ENCODE measurements around the gene MXRA8. TPM values are rescaled to one million over a fixed set of nuclear protein-coding genes. Genes with fewer than 3 reads are reported as not detected.

The MXRA8 gene
- polyA plus RNA-seq, 2 of the 4 experiments (the other 2 are of a cell fraction): 0.12 to 0.22 TPM

DNA sequence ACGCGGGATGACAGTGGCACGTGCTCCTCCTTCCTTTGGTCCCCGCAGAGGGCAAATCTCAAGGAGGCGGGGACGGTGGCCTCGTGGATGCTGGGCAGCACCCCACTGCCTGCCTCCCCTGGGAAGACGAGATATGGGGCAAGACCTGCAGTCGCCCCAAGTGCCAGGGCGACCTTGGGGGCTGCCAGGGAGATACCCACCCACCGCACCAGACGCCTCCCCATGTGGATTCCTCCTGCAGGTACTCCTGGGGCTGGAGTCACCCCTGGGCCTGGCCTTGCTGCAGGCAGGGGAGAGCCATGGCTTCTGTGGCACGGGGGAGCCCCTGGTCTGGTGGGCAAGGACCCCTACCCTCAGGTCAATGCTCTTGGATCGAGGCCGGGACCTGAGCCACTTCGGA, 22.5 kb upstream of the MXRA8 start:
- no peak for ATAC-seq
- no peak overlapping the region for H3K4me2 ChIP-seq
- no peak for DNase-seq (ENCODE audit: low read depth in 1 of 2, low spot score in 1 of 2)
- H3K4me3 ChIP-seq: no peak overlapping the region
- H3K4me1 ChIP-seq: 0 out of 3 replicates have a peak, but pooled peaks cover 4% of the 10 kb centered on the region
- H3K27ac ChIP-seq: no peak overlapping the region
- CTCF ChIA-PET: interaction anchor here (2.0 kb wide), 1 partner anchor 9 kb away, joined by 9 read pairs; no protein-coding TSS in a partner anchor
- POLR2A ChIA-PET: no interaction called here
- H3K9me3 ChIP-seq: no peaks in the 10 kb centered on the region
- no peak for FAIRE-seq
- no peak for TF ChIP-seq SREBF2 (IDR thresholded peaks at IDR 0.05)
- no peak for TF ChIP-seq HOXA7 (CRISPR knock-in tag; IDR thresholded peaks at IDR 0.05)
- TF ChIP-seq TFCP2L1 (CRISPR knock-in tag; IDR thresholded peaks at IDR 0.05): no peak
- TF ChIP-seq MAFK (IDR thresholded peaks at IDR 0.05; ENCODE audit: partially characterized antibody): no peak
- TF ChIP-seq RNF2 (IDR thresholded peaks at IDR 0.05; ENCODE audit: borderline replicate concordance, low read depth): no peak
- no peak for TF ChIP-seq NFE2L2 (conservative IDR thresholded peaks at IDR 0.05; ENCODE audit: low read length)
- no peak for TF ChIP-seq ZNF302 (CRISPR knock-in tag; IDR thresholded peaks at IDR 0.05)
- no peak for TF ChIP-seq NR3C1 (IDR thresholded peaks at IDR 0.05)
- TF ChIP-seq, protein P1, sequence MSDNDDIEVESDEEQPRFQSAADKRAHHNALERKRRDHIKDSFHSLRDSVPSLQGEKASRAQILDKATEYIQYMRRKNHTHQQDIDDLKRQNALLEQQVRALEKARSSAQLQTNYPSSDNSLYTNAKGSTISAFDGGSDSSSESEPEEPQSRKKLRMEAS (IDR thresholded peaks at IDR 0.05): no peak
- TF ChIP-seq CEBPB (IDR thresholded peaks at IDR 0.05): no peak
- no peak for TF ChIP-seq PHF8 (IDR thresholded peaks at IDR 0.05; ENCODE audit: borderline replicate concordance, low read depth)
- WGBS (ENCODE audit: missing lambda C conversion rate): 88% methylated on average over 6 of the region's 16 CpGs

- CTCF ChIA-PET: interaction anchor here (0.7 kb wide), 1 partner anchor 27 kb away, joined by 3 read pairs; no protein-coding TSS in a partner anchor
- no peak overlapping the region for H3K4me2 ChIP-seq
- no peak overlapping the region for H3K27ac ChIP-seq
- H3K4me1 ChIP-seq: peaks cover 14% of the 10 kb centered on the region
- 95% methylated on average over 16 of the region's 16 CpGs for WGBS (ENCODE audit: missing lambda C conversion rate)
- FAIRE-seq (no peak), ATAC-seq (no peak), DNase-seq (ENCODE audit: low read depth in 1 of 2, low spot score in 1 of 2) (no peak)
- POLR2A ChIA-PET: interaction anchor here (0.8 kb wide), 1 partner anchor 24 kb away, joined by 3 read pairs; no protein-coding TSS in a partner anchor
- H3K9me3 ChIP-seq: no peaks in the 10 kb centered on the region
- H3K4me3 ChIP-seq: no peak overlapping the region
- TF ChIP-seq POLR2AphosphoS2 (conservative IDR thresholded peaks at IDR 0.05; ENCODE audit: low read length) (no peak), SMC3 (IDR thresholded peaks at IDR 0.05) (no peak), CHD2 (IDR thresholded peaks at IDR 0.05; ENCODE audit: low read length, partially characterized antibody) (no peak), HOXB5 (CRISPR knock-in tag; IDR thresholded peaks at IDR 0.05) (no peak), CBX8 (IDR thresholded peaks at IDR 0.05) (no peak), ZFP36 (IDR thresholded peaks at IDR 0.05; ENCODE audit: borderline replicate concordance, partially characterized antibody) (no peak), FOSB (CRISPR knock-in tag; IDR thresholded peaks at IDR 0.05) (no peak), CHD4 (IDR thresholded peaks at IDR 0.05; ENCODE audit: borderline replicate concordance) (no peak), NFE2L2 (conservative IDR thresholded peaks at IDR 0.05; ENCODE audit: low read length) (no peak), MYC (IDR thresholded peaks at IDR 0.05; ENCODE audit: borderline replicate concordance, low read length) (no peak), RARB (CRISPR knock-in tag; IDR thresholded peaks at IDR 0.05) (no peak), RAD21 (conservative IDR thresholded peaks at IDR 0.05 in 1 of 2, IDR thresholded peaks at IDR 0.05 in 1 of 2) (no peak), ELK1 (IDR thresholded peaks at IDR 0.05; ENCODE audit: low read depth, low read length) (no peak)
- TF ChIP-seq, protein P2, sequence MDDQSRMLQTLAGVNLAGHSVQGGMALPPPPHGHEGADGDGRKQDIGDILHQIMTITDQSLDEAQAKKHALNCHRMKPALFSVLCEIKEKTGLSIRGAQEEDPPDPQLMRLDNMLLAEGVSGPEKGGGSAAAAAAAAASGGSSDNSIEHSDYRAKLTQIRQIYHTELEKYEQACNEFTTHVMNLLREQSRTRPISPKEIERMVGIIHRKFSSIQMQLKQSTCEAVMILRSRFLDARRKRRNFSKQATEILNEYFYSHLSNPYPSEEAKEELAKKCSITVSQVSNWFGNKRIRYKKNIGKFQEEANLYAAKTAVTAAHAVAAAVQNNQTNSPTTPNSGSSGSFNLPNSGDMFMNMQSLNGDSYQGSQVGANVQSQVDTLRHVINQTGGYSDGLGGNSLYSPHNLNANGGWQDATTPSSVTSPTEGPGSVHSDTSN (IDR thresholded peaks at IDR 0.05): no peak
- TF ChIP-seq, protein P3, sequence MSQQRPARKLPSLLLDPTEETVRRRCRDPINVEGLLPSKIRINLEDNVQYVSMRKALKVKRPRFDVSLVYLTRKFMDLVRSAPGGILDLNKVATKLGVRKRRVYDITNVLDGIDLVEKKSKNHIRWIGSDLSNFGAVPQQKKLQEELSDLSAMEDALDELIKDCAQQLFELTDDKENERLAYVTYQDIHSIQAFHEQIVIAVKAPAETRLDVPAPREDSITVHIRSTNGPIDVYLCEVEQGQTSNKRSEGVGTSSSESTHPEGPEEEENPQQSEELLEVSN (IDR thresholded peaks at IDR 0.05; ENCODE audit: borderline replicate concordance, low read depth): no peak
- TF ChIP-seq, protein P4, sequence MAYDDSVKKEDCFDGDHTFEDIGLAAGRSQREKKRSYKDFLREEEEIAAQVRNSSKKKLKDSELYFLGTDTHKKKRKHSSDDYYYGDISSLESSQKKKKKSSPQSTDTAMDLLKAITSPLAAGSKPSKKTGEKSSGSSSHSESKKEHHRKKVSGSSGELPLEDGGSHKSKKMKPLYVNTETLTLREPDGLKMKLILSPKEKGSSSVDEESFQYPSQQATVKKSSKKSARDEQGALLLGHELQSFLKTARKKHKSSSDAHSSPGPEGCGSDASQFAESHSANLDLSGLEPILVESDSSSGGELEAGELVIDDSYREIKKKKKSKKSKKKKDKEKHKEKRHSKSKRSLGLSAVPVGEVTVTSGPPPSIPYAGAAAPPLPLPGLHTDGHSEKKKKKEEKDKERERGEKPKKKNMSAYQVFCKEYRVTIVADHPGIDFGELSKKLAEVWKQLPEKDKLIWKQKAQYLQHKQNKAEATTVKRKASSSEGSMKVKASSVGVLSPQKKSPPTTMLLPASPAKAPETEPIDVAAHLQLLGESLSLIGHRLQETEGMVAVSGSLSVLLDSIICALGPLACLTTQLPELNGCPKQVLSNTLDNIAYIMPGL (CRISPR knock-in tag; IDR thresholded peaks at IDR 0.05; ENCODE audit: borderline replicate concordance): no peak
- TF ChIP-seq, protein P1 (IDR thresholded peaks at IDR 0.05): no peak
Measured at GRCh38 chr1:1377540-1378205, 19.3 kb upstream of the MXRA8 start.
